Glutamatergic neuron (in vitro differentiated cells): ENCODE data around the gene PPP2R1A. TPM values are rescaled to one million over a fixed set of nuclear protein-coding genes. Genes with fewer than 3 reads are reported as not detected.

Source experiments
- DNase-seq: peaks from one replicate; pipeline ENCODE4 v3.0.0; 2022
- H3K27ac Mint-ChIP-seq: one replicate; pipeline ENCODE4 v1.8.0; 2020; ENCODE audit warnings: mild to moderate bottlenecking, mixed read lengths, inconsistent platforms; ENCODE audit not compliant: unreplicated experiment
- H3K27me3 Mint-ChIP-seq: one replicate; pipeline ENCODE4 v1.8.0; 2020; ENCODE audit warnings: mild to moderate bottlenecking, moderate library complexity, mixed read lengths, inconsistent platforms; ENCODE audit not compliant: unreplicated experiment
- H3K36me3 Mint-ChIP-seq: one replicate; pipeline ENCODE4 v1.8.0; 2020; ENCODE audit warnings: mild to moderate bottlenecking, mixed read lengths, inconsistent platforms; ENCODE audit not compliant: unreplicated experiment
- H3K4me1 Mint-ChIP-seq: one replicate; pipeline ENCODE4 v1.8.0; 2020; ENCODE audit warnings: mild to moderate bottlenecking, low read depth, mixed read lengths, inconsistent platforms; ENCODE audit not compliant: unreplicated experiment
- H3K4me3 Mint-ChIP-seq: one replicate; pipeline ENCODE4 v1.8.0; 2020; ENCODE audit warnings: mild to moderate bottlenecking, mixed read lengths, inconsistent platforms; ENCODE audit not compliant: unreplicated experiment
- H3K9me3 Mint-ChIP-seq: one replicate; pipeline ENCODE4 v1.8.0; 2020; ENCODE audit warnings: mild to moderate bottlenecking, moderate library complexity, mixed read lengths, inconsistent platforms; ENCODE audit not compliant: unreplicated experiment
- CTCF ChIP-seq: fragments of 200-600 bp; sonication (generic); IDR thresholded peaks from one replicate; pipeline ENCODE4 v1.5.0; 2021; ENCODE audit not compliant: partially characterized antibody, unreplicated experiment
- total RNA-seq: library from RNA; stranded (reverse); fragmentation: NEBNext Ultra II Directional; extraction: Animal tissue kit (Norgen Biotek cat#: 25700); gene quantifications from one replicate; pipeline ENCODE4 v1.2.1, GENCODE V29; 2021; ENCODE audit not compliant: unreplicated experiment

PPP2R1A gene
- total RNA-seq, 1 donor from 2014 or later, result 311 TPM

- Mint-ChIP-seq H3K9me3 (peaks cover 5% of the 10 kb centered on the region), H3K36me3 (peaks cover 4% of the 10 kb centered on the region), H3K27me3 (peaks cover 9% of the 10 kb centered on the region), H3K4me3 (peak overlapping the region; percentile 91), H3K27ac (peak overlapping the region; percentile 95), H3K4me1 (peaks cover 11% of the 10 kb centered on the region)
- DNase-seq, result peak; percentile 43
- TF ChIP-seq CTCF, result no peak
These were observed 838 bp downstream of the PPP2R1A start for GRCh38 chr19:52190487-52191293.

- TF ChIP-seq CTCF, result no peak
- H3K27ac Mint-ChIP-seq, result peak overlapping the region; percentile 95
- H3K36me3 Mint-ChIP-seq, result peaks cover 4% of the 10 kb centered on the region
- peaks cover 5% of the 10 kb centered on the region for H3K9me3 Mint-ChIP-seq
- peaks cover 11% of the 10 kb centered on the region for H3K4me1 Mint-ChIP-seq
- H3K27me3 Mint-ChIP-seq, result peaks cover 9% of the 10 kb centered on the region
- peak overlapping the region; percentile 91 for H3K4me3 Mint-ChIP-seq
- DNase-seq, result no peak
These were observed 1.5 kb downstream of the PPP2R1A start for GRCh38 chr19:52191389-52191788.

GRCh38 chr19:52191951-52192350, 2.1 kb downstream of the PPP2R1A start:
- peaks cover 5% of the 10 kb centered on the region for H3K9me3 Mint-ChIP-seq
- H3K27ac Mint-ChIP-seq, result peak overlapping the region; percentile 95
- peaks cover 4% of the 10 kb centered on the region for H3K36me3 Mint-ChIP-seq
- TF ChIP-seq CTCF, result no peak
- peaks cover 9% of the 10 kb centered on the region for H3K27me3 Mint-ChIP-seq
- no peak for DNase-seq
- H3K4me3 Mint-ChIP-seq, result peak overlapping the region; percentile 91
- peaks cover 11% of the 10 kb centered on the region for H3K4me1 Mint-ChIP-seq

- H3K27me3 Mint-ChIP-seq, result peaks cover 2% of the 10 kb centered on the region
- no peak for TF ChIP-seq CTCF
- H3K4me3 Mint-ChIP-seq, result no peak overlapping the region
- peaks cover 4% of the 10 kb centered on the region for H3K36me3 Mint-ChIP-seq
- H3K27ac Mint-ChIP-seq, result no peak overlapping the region
- H3K9me3 Mint-ChIP-seq, result peaks cover 5% of the 10 kb centered on the region
- DNase-seq, result no peak
- peaks cover 16% of the 10 kb centered on the region for H3K4me1 Mint-ChIP-seq
These were observed 6.6 kb downstream of the PPP2R1A start for GRCh38 chr19:52196256-52196967.

GRCh38 chr19:52197964-52198363, 8.1 kb downstream of the PPP2R1A start:
- no peak for TF ChIP-seq CTCF
- H3K4me3 Mint-ChIP-seq, result no peak overlapping the region
- no peak for DNase-seq
- peaks cover 4% of the 10 kb centered on the region for H3K36me3 Mint-ChIP-seq
- peaks cover 7% of the 10 kb centered on the region for H3K4me1 Mint-ChIP-seq
- no peak overlapping the region for H3K27ac Mint-ChIP-seq
- no peaks in the 10 kb centered on the region for H3K27me3 Mint-ChIP-seq
- peaks cover 3% of the 10 kb centered on the region for H3K9me3 Mint-ChIP-seq
